Measurements from ENCODE around the gene TAC4.

GRCh38 chr17:49891694-49892389 lies 44.0 kb upstream of the TAC4 start:
- TF ChIP-seq TEF (CRISPR knock-in tag; IDR thresholded peaks at IDR 0.05) (no peak), LCORL (IDR thresholded peaks at IDR 0.05) (no peak), LCORL (CRISPR knock-in tag; IDR thresholded peaks at IDR 0.05) (no peak), THAP9 (CRISPR knock-in tag; IDR thresholded peaks at IDR 0.05; ENCODE audit: borderline replicate concordance) (no peak), GLI4 (CRISPR knock-in tag; IDR thresholded peaks at IDR 0.05; ENCODE audit: borderline replicate concordance) (no peak), ZNF326 (CRISPR knock-in tag; IDR thresholded peaks at IDR 0.05; ENCODE audit: borderline replicate concordance) (no peak), CTCF (CRISPR knock-in tag; IDR thresholded peaks at IDR 0.05) (no peak), SMC3 (IDR thresholded peaks at IDR 0.05; ENCODE audit: low read length) (no peak)

Measured in HepG2 (cell line).